Endometrial microvascular endothelial cells (primary cell): ENCODE results near the gene SLC22A4. TPM values are rescaled to one million over a fixed set of nuclear protein-coding genes. Genes with fewer than 3 reads are reported as not detected.

ENCODE experiments used
- in situ Hi-C: cut with HindIII; loops from 2 replicates; pipeline ENCODE4 v1.10.0; 2017; ENCODE audit warnings: low sequenced_read_pairs, low pct_unique_long_range_greater_than_20kb; ENCODE audit errors: inconsistent ontology term
- total RNA-seq: library from RNA; depleted of rRNA; stranded (reverse); fragments of >200 nt; gene quantifications from one replicate; pipeline ENCODE4 v1.2.3, GENCODE V29; 2015; ENCODE audit errors: inconsistent ontology term

SLC22A4 gene
- 8.5 TPM for total RNA-seq

GRCh38 chr5:132293992-132294727, at the start of gene SLC22A4:
SLC22A4 (plus strand) TSS chr5:132294394; CDS start chr5:132294617, 223 bp downstream.
- in situ Hi-C loops = no loop called here

DNA sequence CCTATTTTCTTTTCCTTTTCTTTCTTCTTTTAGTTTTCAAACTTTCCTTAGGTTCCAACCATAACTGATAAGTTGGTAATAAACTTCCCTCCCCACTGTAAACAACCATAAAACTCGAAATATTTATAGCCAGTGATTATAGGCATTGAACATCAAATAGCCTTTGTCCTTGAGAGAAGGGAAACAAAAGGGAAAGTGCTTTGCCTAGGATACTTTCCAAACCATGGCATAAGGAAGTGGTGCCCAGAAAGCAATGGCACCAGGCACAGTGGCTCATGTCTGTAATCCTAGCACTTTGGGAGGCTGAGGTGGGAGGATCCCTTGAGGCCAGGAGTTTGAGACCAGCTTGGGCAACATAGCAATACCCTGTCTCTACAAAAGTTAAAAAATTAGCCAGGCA, 48.6 kb upstream of the SLC22A4 start:
- in situ Hi-C loops = no loop called here

GRCh38 chr5:132246806-132247205, 47.4 kb upstream of the SLC22A4 start:
- in situ Hi-C loops = no loop called here

GRCh38 chr5:132250547-132250946, 43.6 kb upstream of the SLC22A4 start:
- in situ Hi-C loops = no loop called here

DNA sequence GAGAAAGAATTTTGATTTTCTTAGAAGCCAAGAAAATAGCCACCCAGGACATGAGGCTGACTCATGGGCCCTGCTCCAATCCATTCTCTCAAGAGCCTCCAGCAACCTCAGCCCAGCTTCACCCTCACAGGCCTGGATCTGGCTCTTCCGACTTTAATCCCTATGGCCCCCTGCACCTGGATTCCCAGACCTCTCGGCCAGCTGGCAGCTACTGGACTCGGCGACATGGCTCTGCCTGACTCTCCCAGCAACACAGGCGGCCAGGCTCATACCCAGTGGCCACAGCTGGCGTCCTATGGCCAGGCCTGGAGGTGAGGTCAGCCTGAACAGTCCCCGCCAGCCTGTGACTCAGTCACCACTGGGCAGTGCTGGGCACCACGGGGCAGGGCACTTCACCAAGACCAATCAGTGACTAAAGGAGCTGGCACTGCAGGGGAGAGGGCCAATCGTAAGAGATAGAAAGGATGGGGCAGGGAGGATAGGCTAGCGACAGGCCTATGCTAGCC, 42.9 kb upstream of the SLC22A4 start:
- in situ Hi-C loops = no loop called here

DNA sequence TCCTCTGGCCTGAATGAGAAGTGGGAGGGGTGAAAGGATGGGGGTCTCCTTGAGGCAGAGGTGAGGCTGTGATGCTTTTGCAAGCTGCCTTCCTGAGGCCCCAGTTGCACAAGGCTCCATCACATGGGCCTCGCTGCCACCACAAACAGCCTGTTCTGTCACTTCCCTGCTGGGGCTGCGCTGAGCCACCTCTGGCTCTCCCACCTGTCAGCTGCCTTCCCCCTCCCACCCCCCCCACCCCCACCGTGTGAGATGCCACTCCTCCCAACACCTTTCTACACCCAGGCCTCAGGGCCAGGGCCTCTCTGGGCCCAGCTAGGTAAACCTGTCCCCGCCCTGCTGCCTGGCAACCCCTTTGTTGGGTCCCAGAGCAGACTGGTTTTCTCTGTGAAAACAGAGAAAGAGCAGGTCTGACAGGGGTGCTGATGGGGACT, 41.2 kb upstream of the SLC22A4 start:
- in situ Hi-C loops = no loop called here

GRCh38 chr5:132253452-132254320, 40.5 kb upstream of the SLC22A4 start:
- in situ Hi-C loops = no loop called here

GRCh38 chr5:132254321-132254977, 39.7 kb upstream of the SLC22A4 start:
- in situ Hi-C loops = no loop called here

DNA sequence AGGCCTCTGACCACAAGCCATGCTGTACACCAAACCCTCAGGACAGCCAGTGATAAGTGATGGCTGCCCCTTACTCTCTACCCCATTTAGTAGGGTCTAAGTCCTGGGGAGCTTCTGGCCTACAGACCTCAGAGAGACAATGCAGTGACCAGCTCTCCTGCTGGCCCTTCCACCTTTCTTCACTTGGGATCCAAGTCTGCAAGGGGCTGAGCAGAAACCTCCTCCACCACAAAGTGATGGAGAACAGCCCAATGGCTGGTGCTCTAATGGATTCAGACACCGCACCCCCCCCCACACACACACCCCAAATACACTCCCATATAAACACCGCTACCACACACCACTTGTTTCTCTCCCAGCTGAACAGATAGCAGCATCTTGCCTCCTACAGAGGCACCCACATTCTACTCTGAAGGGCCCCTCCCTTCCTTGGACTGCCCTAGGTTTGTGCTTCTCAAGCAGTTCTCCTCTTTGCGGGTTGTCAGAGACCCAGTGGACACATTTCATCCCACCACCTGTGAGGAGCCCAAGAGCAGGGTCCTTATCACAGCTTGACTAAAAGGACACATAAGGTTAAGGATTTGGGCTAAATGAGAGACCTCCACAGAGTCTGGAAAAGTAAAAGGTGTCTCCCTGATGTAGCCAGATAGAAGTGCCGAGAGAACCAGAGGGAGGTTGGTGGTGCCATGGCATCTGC, 38.0 kb upstream of the SLC22A4 start:
- in situ Hi-C loops = no loop called here

DNA sequence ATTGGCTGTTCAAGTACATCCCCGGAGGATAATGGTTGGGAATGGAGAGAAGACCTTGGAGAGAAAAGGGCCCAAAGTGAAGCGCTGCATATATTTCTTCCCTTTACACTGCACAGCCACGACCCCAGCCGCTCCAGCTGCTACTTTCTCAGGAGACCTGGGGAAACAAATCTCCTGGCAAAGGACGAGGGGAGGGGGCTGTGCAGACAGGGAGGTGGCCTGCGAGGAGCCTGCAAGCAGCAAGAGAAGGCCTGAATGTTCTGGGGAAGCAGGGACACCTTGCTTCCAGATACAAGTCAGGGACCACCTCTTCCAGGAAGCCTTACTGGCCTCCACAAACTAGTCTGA, 37.4 kb upstream of the SLC22A4 start:
- in situ Hi-C loops = no loop called here

DNA sequence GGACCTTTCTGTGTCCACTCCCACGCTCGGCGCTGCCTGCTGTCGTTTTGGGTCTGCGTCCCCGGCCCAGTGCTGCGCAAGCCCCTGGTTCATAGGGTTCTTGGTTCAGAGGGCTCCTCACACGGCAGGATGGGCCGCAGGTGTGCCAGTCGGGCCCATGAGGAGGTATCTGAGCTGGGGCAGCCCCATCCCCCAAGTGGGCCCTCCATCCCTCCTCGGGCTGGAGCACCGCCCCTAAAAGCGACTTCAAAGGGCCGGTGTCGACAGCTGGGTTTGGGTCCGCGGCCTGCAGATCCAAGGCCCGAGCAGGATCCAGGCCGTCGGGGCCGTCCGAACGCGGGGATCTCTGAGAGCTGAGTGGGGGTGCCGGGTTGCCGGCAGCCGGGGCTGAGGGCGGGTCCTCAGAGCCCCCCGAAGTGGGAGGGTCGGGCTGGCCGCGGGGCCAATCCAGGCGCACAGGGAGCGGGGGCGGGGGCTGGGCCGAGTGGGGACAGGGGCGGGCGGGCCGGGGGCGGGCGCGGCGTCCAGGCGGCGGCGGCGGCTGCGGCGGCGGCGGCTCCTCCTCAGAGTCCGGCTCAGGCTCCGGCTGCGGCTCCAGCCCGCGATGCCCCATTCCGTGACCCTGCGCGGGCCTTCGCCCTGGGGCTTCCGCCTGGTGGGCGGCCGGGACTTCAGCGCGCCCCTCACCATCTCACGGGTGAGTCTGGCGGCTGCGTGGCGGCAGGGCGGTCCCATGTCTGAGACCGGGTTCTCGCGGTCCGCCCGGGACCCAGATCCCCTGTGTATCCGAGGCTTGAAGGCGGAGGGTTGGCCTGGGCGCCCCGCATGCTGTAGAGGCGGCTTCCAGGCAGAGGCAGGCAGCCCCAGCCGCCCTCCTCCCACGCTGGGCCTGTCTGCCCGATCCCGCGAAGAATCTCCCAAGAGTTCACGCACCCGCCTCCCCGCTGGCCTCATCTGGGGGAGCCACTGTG, 36.8 kb upstream of the SLC22A4 start, which contains the start of gene PDLIM4:
PDLIM4 (plus strand) TSS at position 566 of the 971 bp plus-strand sequence; CDS start at position 605, 39 bp downstream.
- in situ Hi-C loops = no loop called here

DNA sequence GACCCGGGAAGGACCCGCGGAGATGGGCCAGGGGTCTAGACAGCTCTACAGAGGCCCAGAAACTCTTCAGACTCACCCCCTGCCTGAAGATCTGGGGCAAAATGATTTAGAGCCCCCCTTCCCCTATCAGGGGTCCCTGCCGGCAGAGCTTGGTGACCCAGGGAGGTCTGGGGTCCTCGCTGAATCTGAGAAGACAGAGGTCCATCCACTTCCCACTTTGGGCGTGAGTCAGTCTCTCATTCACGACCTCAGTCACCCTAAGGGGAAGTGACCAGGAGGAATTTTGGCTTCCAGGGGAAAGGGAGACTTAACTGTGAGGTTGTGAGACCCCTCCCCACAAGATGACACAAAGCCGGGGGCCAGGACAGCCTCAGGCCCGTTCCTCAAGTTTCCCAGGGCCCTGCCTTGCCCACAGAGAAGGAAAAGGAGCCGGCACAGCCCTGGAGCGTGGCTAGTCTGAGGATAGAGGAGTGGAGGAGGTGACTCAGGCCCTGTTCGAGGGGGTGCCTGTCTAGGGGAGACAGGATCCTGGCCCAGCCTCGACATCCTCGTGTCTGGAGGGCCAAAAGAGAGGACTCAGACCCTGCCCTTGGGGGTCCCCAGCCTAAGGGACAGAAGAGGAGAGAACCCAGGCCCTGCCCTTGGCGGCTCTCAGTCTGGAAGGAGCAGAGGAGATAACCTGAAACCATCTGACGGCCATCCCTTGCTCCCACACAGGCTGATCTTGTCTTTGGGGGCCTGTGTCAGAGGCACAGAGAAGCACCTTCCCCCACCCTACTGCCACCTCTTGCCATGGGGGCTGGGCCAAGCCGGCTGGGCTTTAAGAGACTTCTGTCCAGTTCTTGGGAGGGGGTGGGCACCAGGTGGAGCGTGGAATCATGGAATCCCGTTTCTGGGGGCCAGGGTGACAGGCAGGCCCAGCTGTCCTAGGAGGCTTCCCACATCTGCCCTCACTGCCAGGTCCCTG, 35.8 kb upstream of the SLC22A4 start:
- in situ Hi-C loops = no loop called here

DNA sequence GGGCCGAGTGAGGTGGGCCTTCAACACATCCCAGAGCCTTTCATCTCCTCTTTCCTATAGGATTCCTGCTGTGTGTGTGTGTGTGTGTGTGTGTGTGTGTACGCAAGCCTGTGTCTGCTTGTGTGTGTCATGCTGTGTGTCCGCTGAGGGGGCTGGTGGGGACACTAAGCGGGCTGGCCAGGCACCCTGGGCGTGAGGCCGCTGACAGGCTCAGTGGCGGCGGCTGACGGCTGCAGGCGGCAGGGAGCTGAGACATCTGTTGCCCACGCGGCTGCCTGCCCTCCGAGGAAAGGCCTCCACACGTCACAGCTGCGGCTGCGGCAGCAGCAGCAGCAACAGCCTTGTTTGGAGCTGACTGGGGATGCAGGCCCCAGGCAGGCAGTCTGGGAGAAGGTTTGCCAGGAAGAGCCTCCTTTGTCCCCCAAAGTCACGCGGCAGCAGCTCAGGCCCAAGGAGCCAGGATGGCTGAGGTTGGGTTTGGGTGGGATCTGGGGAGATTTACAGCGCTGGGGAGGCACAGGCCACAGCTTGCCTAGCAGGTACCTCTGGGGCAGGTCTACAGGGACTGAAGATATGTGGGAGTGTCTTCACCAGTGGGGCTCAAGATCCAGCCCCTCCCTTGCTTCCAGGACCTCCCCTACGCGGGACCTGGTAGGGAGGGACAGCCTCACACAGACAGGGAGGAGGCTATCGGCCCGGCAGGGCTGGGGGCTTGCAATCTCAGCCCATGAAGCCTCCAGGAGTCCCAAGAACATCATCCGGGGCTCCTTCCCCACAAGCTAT, 34.9 kb upstream of the SLC22A4 start:
- in situ Hi-C loops = no loop called here

DNA sequence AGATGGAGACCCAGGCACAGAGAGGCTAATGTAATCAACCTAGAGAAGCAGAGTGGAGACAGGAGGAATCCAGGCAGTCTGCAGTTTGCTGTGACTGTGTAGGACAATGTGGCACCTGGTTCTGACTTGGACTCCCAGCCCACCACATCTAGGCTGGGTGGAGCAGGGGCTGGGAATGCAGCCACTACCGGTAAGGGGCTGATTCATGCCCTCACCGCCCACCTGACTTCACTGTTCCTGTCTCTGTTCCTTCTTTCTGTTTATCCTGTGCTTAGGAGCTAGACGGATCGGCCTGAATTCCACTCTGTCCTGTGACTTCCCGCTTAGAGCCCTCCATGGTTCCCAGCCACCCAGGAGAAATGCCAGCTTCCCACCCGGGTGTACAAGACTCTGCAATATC, 34.1 kb upstream of the SLC22A4 start:
- in situ Hi-C loops = no loop called here

- in situ Hi-C loops = no loop called here
Measured at GRCh38 chr5:132260714-132261551, 33.3 kb upstream of the SLC22A4 start.
